ENCODE data around the gene UBL4B. TPM values are rescaled to one million over a fixed set of nuclear protein-coding genes. Genes with fewer than 3 reads are reported as not detected.

Gene UBL4B
- total RNA-seq, 4 donors from 2014 or later = not detected

DNA sequence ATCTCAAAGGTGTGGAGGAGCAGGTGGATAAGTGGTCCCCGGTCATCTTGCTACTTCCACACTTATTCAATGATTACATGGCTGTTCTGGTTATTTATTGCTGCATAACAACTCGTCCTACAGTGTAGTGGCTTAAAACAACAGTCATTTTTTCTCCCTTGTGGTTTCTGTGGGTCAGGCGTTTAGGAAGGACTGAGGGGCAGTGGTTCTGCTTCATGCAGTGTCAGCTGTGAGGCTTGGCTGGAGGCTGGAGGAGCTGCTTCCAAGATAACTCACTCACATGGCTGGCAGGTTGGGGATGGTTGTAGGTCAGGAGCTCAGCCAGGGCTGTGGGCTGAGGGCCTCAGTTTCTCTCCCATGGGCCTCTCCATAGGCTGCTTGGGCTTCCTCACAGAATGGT, 32.1 kb downstream of the UBL4B start:
- no peak for DNase-seq
- Histone ChIP-seq H3K27ac (no peak overlapping the region), H3K4me3 (no peak overlapping the region), H3K4me1 (no peaks in the 10 kb centered on the region), H3K36me3 (no peaks in the 10 kb centered on the region), H3K27me3 (peaks cover 0 to 9% of the 10 kb centered on the region in 2 donors), H3K9me3 (no peaks in the 10 kb centered on the region)
- intact Hi-C loops (cut with DNase I; ENCODE audit: low total_unique reads) = no loop called here
- no peak for TF ChIP-seq POLR2A (IDR thresholded peaks at IDR 0.05)
- TF ChIP-seq, protein P1, sequence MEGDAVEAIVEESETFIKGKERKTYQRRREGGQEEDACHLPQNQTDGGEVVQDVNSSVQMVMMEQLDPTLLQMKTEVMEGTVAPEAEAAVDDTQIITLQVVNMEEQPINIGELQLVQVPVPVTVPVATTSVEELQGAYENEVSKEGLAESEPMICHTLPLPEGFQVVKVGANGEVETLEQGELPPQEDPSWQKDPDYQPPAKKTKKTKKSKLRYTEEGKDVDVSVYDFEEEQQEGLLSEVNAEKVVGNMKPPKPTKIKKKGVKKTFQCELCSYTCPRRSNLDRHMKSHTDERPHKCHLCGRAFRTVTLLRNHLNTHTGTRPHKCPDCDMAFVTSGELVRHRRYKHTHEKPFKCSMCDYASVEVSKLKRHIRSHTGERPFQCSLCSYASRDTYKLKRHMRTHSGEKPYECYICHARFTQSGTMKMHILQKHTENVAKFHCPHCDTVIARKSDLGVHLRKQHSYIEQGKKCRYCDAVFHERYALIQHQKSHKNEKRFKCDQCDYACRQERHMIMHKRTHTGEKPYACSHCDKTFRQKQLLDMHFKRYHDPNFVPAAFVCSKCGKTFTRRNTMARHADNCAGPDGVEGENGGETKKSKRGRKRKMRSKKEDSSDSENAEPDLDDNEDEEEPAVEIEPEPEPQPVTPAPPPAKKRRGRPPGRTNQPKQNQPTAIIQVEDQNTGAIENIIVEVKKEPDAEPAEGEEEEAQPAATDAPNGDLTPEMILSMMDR (IDR thresholded peaks at IDR 0.05) = no peak

DNA sequence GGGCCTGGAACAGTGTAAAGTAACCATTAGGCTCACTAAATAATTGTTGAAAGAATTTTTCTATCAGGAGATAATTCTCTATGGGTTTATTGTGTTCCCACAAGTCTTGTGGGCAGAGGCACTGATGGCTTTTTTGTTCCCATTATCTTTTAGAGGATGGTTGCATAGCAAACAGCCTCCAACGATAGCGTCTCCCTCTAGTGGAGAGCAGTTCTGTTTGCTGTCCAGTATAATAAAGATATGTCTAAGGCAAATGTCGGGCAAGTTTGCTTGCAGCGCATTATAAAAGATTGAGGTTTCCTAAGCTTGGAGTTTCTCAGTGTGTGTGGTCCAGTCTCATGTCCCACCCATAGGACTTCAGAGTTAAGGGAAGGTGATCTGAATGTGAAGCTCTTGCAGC, 36.7 kb downstream of the UBL4B start:
- no peaks in the 10 kb centered on the region for H3K9me3 ChIP-seq
- H3K4me3 ChIP-seq = no peak overlapping the region
- peaks cover 0 to 15% of the 10 kb centered on the region in 2 donors for H3K27me3 ChIP-seq
- DNase-seq = no peak
- intact Hi-C loops (cut with DNase I; ENCODE audit: low total_unique reads) = no loop called here
- H3K36me3 ChIP-seq = no peaks in the 10 kb centered on the region
- peaks cover 0 to 5% of the 10 kb centered on the region in 2 donors for H3K4me1 ChIP-seq
- TF ChIP-seq, protein P1 (IDR thresholded peaks at IDR 0.05) = no peak
- TF ChIP-seq POLR2A (IDR thresholded peaks at IDR 0.05) = no peak
- no peak overlapping the region for H3K27ac ChIP-seq

DNA sequence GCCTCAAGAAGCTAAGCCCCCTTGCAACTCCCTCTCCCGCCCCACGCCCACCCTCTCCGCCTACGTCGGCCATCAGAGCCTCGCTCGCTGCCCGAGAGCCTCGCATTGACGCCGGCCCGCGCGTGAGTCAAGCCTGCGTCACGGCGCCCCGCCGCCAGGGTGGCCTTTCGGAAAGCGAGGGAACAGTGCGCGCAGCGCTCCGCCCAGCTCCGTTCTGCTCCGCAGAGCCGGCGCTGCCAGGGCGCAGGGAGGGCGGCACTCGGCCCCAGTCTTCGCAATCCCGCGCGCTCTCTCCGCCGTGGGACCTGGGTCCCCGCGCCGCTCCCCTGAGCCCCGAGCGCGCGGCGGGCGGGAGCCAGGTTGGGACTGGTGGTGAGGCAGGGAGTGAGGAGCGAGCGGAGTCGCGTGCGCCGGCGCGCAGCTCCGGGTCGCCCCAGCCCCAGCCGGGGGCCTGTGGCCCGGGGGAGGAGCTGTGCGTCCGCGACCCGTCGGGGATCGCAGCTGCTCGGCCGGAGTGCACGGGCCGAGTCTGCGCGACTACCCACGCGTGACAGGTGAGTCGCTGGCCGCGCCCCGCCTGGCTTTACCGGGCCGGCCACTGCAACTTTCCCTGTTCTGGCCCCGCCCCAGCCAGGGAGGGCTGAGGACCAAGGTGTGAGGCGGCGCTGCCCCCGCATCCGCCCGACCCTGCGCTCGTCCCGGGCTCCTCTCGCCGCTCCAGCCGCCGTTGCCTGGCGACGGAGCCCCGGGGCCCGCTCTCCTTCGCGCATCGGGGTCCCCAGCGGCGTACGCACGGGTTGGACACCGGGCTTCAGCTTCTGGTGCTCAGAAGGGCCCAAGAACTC, 38.3 kb downstream of the UBL4B start, which contains the start of gene SLC6A17:
Gene SLC6A17, plus strand, starts transcription at position 165 of the 845 bp plus-strand sequence. CDS start 16,436 bp downstream, outside the sequence.
- no peak within 1 kb of the TSS for H3K4me3 ChIP-seq
- H3K9me3 ChIP-seq = no peaks in the 10 kb centered on the region
- intact Hi-C loops (cut with DNase I; ENCODE audit: low total_unique reads) = no loop called here
- peaks cover 0 to 15% of the 10 kb centered on the region in 2 donors for H3K27me3 ChIP-seq
- TF ChIP-seq, protein P1 (IDR thresholded peaks at IDR 0.05) = no peak
- no peak for TF ChIP-seq POLR2A (IDR thresholded peaks at IDR 0.05)
- no peaks in the 10 kb centered on the region for H3K36me3 ChIP-seq
- H3K4me1 ChIP-seq = peaks cover 0 to 5% of the 10 kb centered on the region in 2 donors
- DNase-seq = no peak
- no peak within 1 kb of the TSS for H3K27ac ChIP-seq

DNA sequence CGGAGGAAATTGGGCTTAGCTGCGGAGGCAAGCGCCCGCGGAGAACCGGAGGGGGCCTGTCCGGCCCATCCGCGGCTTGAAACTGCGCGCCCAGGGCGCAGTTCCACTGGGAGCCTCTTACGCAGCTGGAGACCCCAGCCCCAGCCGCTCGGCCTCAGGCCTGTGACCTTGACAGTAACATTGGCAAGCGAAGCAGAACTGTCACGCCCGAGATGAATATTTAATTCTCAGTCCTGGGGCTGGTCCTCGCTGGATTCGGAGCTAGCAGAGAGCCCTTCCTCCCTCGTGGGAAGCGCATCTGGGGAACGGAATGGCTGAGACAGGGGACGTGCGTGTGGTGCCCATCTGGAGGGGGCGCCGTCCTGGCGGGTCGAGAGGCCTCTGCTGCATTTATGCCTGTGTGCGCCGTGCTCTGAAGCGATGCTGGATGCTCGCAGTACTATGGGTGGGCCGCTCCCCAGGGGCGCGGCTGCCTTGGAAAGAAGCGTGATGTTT, 39.0 kb downstream of the UBL4B start:
- Histone ChIP-seq H3K36me3 (no peaks in the 10 kb centered on the region), H3K4me3 (no peak overlapping the region), H3K27me3 (peaks cover 0 to 15% of the 10 kb centered on the region in 2 donors), H3K9me3 (no peaks in the 10 kb centered on the region), H3K4me1 (peaks cover 0 to 5% of the 10 kb centered on the region in 2 donors), H3K27ac (no peak overlapping the region)
- DNase-seq = no peak
- intact Hi-C loops (cut with DNase I; ENCODE audit: low total_unique reads) = no loop called here
- TF ChIP-seq, protein P1 (IDR thresholded peaks at IDR 0.05) = no peak
- TF ChIP-seq POLR2A (IDR thresholded peaks at IDR 0.05) = no peak

DNA sequence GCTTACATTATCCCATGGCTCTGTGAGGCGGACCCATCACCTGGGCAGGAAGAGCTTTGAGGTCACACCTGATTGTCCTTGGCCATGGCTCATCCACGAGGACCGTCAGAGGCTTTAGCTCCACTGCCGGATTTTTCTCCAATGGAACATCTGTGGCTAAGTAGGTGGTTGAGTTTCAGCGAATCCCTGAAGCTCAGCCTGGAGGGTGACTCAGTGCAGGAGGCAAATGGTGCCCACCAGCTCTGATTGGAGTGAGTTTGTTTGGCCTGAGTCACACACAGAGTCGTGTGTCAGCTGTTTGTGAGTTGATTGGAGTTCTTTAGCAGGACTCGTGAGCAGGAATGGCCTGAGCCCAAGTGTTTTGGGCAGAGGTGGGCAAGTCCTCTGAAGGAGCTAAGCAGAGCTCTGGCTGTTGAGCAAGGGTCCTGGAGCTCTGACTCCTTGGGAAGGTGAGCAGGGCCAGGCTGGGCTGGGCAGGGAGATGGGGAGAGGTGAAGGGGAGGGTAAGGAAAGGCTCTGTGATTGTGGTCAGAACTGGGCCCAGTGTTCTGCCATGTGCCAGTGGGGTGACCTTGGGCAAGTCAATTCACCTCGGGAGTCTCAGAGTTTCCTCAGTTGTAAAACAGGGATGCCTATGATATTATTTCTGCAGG, 40.0 kb downstream of the UBL4B start:
- TF ChIP-seq, protein P1 (IDR thresholded peaks at IDR 0.05) = no peak
- TF ChIP-seq POLR2A (IDR thresholded peaks at IDR 0.05) = no peak
- Histone ChIP-seq H3K9me3 (no peaks in the 10 kb centered on the region), H3K27ac (no peak overlapping the region), H3K27me3 (peaks cover 0 to 15% of the 10 kb centered on the region in 2 donors), H3K36me3 (no peaks in the 10 kb centered on the region), H3K4me3 (no peak overlapping the region), H3K4me1 (peaks cover 0 to 5% of the 10 kb centered on the region in 2 donors)
- DNase-seq = no peak
- intact Hi-C loops (cut with DNase I; ENCODE audit: low total_unique reads) = no loop called here

Data from uterus (tissue), 4 donors.